NCI-H2227 (cell line): ENCODE results near the gene ZFHX3.

Experiments used
- DNase-seq: peaks from one replicate; lab custom pipeline; 2025; ENCODE audit not compliant: unreplicated experiment; lab: John Stamatoyannopoulos, UW

ZFHX3 gene

GRCh38 chr16:72983241-72983640, 64.7 kb downstream of the ZFHX3 start:
- no peak for DNase-seq

GRCh38 chr16:72979974-72980373, 68.0 kb downstream of the ZFHX3 start:
- DNase-seq: no peak

- no peak for DNase-seq
These were observed 69.7 kb downstream of the ZFHX3 start for GRCh38 chr16:72978212-72978611.

GRCh38 chr16:72977127-72977526, 70.8 kb downstream of the ZFHX3 start:
- no peak for DNase-seq

- DNase-seq: no peak
These were observed 71.4 kb downstream of the ZFHX3 start for GRCh38 chr16:72976438-72977064.

- DNase-seq: no peak
These were observed 72.0 kb downstream of the ZFHX3 start for GRCh38 chr16:72975809-72976437.

GRCh38 chr16:72974142-72974769, 73.7 kb downstream of the ZFHX3 start:
- DNase-seq: no peak

- DNase-seq: no peak
These were observed 74.9 kb downstream of the ZFHX3 start for GRCh38 chr16:72972878-72973571.

GRCh38 chr16:72971370-72971769, 76.6 kb downstream of the ZFHX3 start:
- no peak for DNase-seq

- no peak for DNase-seq
These were observed 77.3 kb downstream of the ZFHX3 start for GRCh38 chr16:72970656-72971055.

GRCh38 chr16:72969812-72970211, 78.1 kb downstream of the ZFHX3 start:
- no peak for DNase-seq

- no peak for DNase-seq
These were observed 78.8 kb downstream of the ZFHX3 start for GRCh38 chr16:72969146-72969545.

GRCh38 chr16:72967941-72968340, 80.0 kb downstream of the ZFHX3 start:
- DNase-seq: no peak

GRCh38 chr16:72963533-72964315, 84.2 kb downstream of the ZFHX3 start:
- no peak for DNase-seq

- DNase-seq: no peak
These were observed 85.6 kb downstream of the ZFHX3 start for GRCh38 chr16:72962347-72962746.

GRCh38 chr16:72961863-72962262, 86.1 kb downstream of the ZFHX3 start:
- no peak for DNase-seq

- DNase-seq: no peak
These were observed 86.7 kb downstream of the ZFHX3 start for GRCh38 chr16:72961115-72961832.

- DNase-seq: no peak
These were observed 87.8 kb downstream of the ZFHX3 start for GRCh38 chr16:72960101-72960500.

- DNase-seq: no peak
These were observed 88.5 kb downstream of the ZFHX3 start for GRCh38 chr16:72959301-72959996.

- no peak for DNase-seq
These were observed 89.3 kb downstream of the ZFHX3 start for GRCh38 chr16:72958522-72959076.
